ENCODE data around the gene CASZ1.

The CASZ1 gene

GRCh38 chr1:10793129-10793651 lies 3.3 kb downstream of the CASZ1 start:
- Mint-ChIP-seq H3K36me3 (peaks cover 0 to 2% of the 10 kb centered on the region in 2 donors), H3K4me3 (peak overlapping the region; percentile 10 to 29), H3K4me1 (peaks cover 11 to 25% of the 10 kb centered on the region in 2 donors), H3K27ac (peak overlapping the region; percentile 66), H3K27me3 (peaks cover 29 to 45% of the 10 kb centered on the region in 2 donors), H3K9me3 (no peaks in the 10 kb centered on the region)
- DNase-seq (no peak), ATAC-seq (replicated peaks) (no peak)

GRCh38 chr1:10791105-10791951 lies 5.1 kb downstream of the CASZ1 start:
- Mint-ChIP-seq H3K36me3 (peaks cover 0 to 2% of the 10 kb centered on the region in 2 donors), H3K27ac (no peak overlapping the region), H3K4me3 (no peak overlapping the region), H3K4me1 (peaks cover 11 to 25% of the 10 kb centered on the region in 2 donors), H3K27me3 (peaks cover 36 to 44% of the 10 kb centered on the region in 2 donors), H3K9me3 (no peaks in the 10 kb centered on the region)
- ATAC-seq (replicated peaks), result no peak
- no peak for DNase-seq

GRCh38 chr1:10789803-10790702 lies 6.4 kb downstream of the CASZ1 start:
- DNase-seq, result no peak
- Mint-ChIP-seq H3K9me3 (no peaks in the 10 kb centered on the region), H3K36me3 (peaks cover 0 to under 1% of the 10 kb centered on the region in 2 donors), H3K4me3 (no peak overlapping the region), H3K27me3 (peaks cover 34 to 52% of the 10 kb centered on the region in 2 donors), H3K27ac (no peak overlapping the region), H3K4me1 (peaks cover 8 to 20% of the 10 kb centered on the region in 2 donors)
- no peak for ATAC-seq (replicated peaks)

GRCh38 chr1:10789047-10789791 lies 7.2 kb downstream of the CASZ1 start:
- no peak overlapping the region for H3K4me3 Mint-ChIP-seq
- ATAC-seq (replicated peaks) (no peak), DNase-seq (no peak)
- H3K9me3 Mint-ChIP-seq, result no peaks in the 10 kb centered on the region
- no peak overlapping the region for H3K27ac Mint-ChIP-seq
- peaks cover 33 to 46% of the 10 kb centered on the region in 2 donors for H3K27me3 Mint-ChIP-seq
- H3K4me1 Mint-ChIP-seq, result peaks cover 7 to 13% of the 10 kb centered on the region in 2 donors
- H3K36me3 Mint-ChIP-seq, result no peaks in the 10 kb centered on the region

- no peaks in the 10 kb centered on the region for H3K36me3 Mint-ChIP-seq
- ATAC-seq (replicated peaks) (no peak), DNase-seq (no peak)
- no peak overlapping the region for H3K27ac Mint-ChIP-seq
- peaks cover 28 to 45% of the 10 kb centered on the region in 2 donors for H3K27me3 Mint-ChIP-seq
- H3K9me3 Mint-ChIP-seq, result no peaks in the 10 kb centered on the region
- H3K4me3 Mint-ChIP-seq, result no peak overlapping the region
- peaks cover 3 to 7% of the 10 kb centered on the region in 2 donors for H3K4me1 Mint-ChIP-seq
Measured at GRCh38 chr1:10788592-10789006, 7.8 kb downstream of the CASZ1 start.

GRCh38 chr1:10787286-10787685 lies 9.2 kb downstream of the CASZ1 start:
- Mint-ChIP-seq H3K9me3 (no peaks in the 10 kb centered on the region), H3K4me1 (no peaks in the 10 kb centered on the region), H3K27me3 (peaks cover 21 to 37% of the 10 kb centered on the region in 2 donors), H3K27ac (no peak overlapping the region), H3K4me3 (no peak overlapping the region), H3K36me3 (no peaks in the 10 kb centered on the region)
- ATAC-seq (replicated peaks), result no peak
- no peak for DNase-seq

- H3K4me1 Mint-ChIP-seq, result no peaks in the 10 kb centered on the region
- H3K36me3 Mint-ChIP-seq, result no peaks in the 10 kb centered on the region
- H3K9me3 Mint-ChIP-seq, result no peaks in the 10 kb centered on the region
- H3K27ac Mint-ChIP-seq, result no peak overlapping the region
- no peak for DNase-seq
- ATAC-seq (replicated peaks), result no peak
- H3K27me3 Mint-ChIP-seq, result peaks cover 21 to 37% of the 10 kb centered on the region in 2 donors
- no peak overlapping the region for H3K4me3 Mint-ChIP-seq
Measured at GRCh38 chr1:10785728-10786638, 10.5 kb downstream of the CASZ1 start.

- DNase-seq (no peak), ATAC-seq (replicated peaks) (no peak)
- no peak overlapping the region for H3K27ac Mint-ChIP-seq
- no peaks in the 10 kb centered on the region for H3K4me1 Mint-ChIP-seq
- H3K27me3 Mint-ChIP-seq, result peaks cover 21 to 37% of the 10 kb centered on the region in 2 donors
- H3K36me3 Mint-ChIP-seq, result no peaks in the 10 kb centered on the region
- no peaks in the 10 kb centered on the region for H3K9me3 Mint-ChIP-seq
- no peak overlapping the region for H3K4me3 Mint-ChIP-seq
Measured at GRCh38 chr1:10784998-10785727, 11.3 kb downstream of the CASZ1 start.

- no peak for ATAC-seq (replicated peaks)
Measured at GRCh38 chr1:10782491-10783244, 13.8 kb downstream of the CASZ1 start.

GRCh38 chr1:10781137-10781536 lies 15.3 kb downstream of the CASZ1 start:
- ATAC-seq (replicated peaks), result no peak
- H3K4me1 Mint-ChIP-seq, result no peaks in the 10 kb centered on the region
- H3K27me3 Mint-ChIP-seq, result peaks cover 6 to 17% of the 10 kb centered on the region in 2 donors
- no peak for DNase-seq
- H3K9me3 Mint-ChIP-seq, result no peaks in the 10 kb centered on the region
- H3K36me3 Mint-ChIP-seq, result no peaks in the 10 kb centered on the region
- H3K4me3 Mint-ChIP-seq, result no peak overlapping the region
- H3K27ac Mint-ChIP-seq, result no peak overlapping the region

More at GRCh38 chr1:10782491-10783244, 13.8 kb downstream of the CASZ1 start:
- Mint-ChIP-seq H3K27me3 (peaks cover 16 to 31% of the 10 kb centered on the region in 2 donors), H3K9me3 (no peaks in the 10 kb centered on the region), H3K4me1 (no peaks in the 10 kb centered on the region), H3K4me3 (no peak overlapping the region), H3K27ac (no peak overlapping the region), H3K36me3 (no peaks in the 10 kb centered on the region)
- no peak for DNase-seq

GRCh38 chr1:10779841-10780240 lies 16.6 kb downstream of the CASZ1 start:
- H3K36me3 Mint-ChIP-seq, result no peaks in the 10 kb centered on the region
- no peaks in the 10 kb centered on the region for H3K4me1 Mint-ChIP-seq
- H3K4me3 Mint-ChIP-seq, result no peak overlapping the region
- DNase-seq (no peak), ATAC-seq (replicated peaks) (no peak)
- H3K9me3 Mint-ChIP-seq, result no peaks in the 10 kb centered on the region
- H3K27ac Mint-ChIP-seq, result no peak overlapping the region
- H3K27me3 Mint-ChIP-seq, result peaks cover 1 to 7% of the 10 kb centered on the region in 2 donors

- no peaks in the 10 kb centered on the region for H3K36me3 Mint-ChIP-seq
- no peak overlapping the region for H3K4me3 Mint-ChIP-seq
- H3K9me3 Mint-ChIP-seq, result no peaks in the 10 kb centered on the region
- H3K4me1 Mint-ChIP-seq, result no peaks in the 10 kb centered on the region
- H3K27me3 Mint-ChIP-seq, result peaks cover 0 to 4% of the 10 kb centered on the region in 2 donors
- ATAC-seq (replicated peaks) (no peak), DNase-seq (no peak)
- H3K27ac Mint-ChIP-seq, result no peak overlapping the region
Measured at GRCh38 chr1:10779201-10779600, 17.2 kb downstream of the CASZ1 start.
